ENCODE measurements around the gene CRELD2.

Gene CRELD2

GRCh38 chr22:49889071-49889470 lies 29.4 kb upstream of the CRELD2 start:
- DNase-seq, result no peak

GRCh38 chr22:49892226-49892899 lies 26.1 kb upstream of the CRELD2 start:
- DNase-seq, result no peak

- no peak for DNase-seq
These were observed 25.4 kb upstream of the CRELD2 start for GRCh38 chr22:49893025-49893424.

- DNase-seq, result no peak
These were observed 23.9 kb upstream of the CRELD2 start for GRCh38 chr22:49894322-49895054.

- no peak for DNase-seq
These were observed 22.2 kb upstream of the CRELD2 start for GRCh38 chr22:49896201-49896600.

GRCh38 chr22:49897015-49897684 lies 21.3 kb upstream of the CRELD2 start:
- DNase-seq, result no peak

- DNase-seq, result no peak
These were observed 18.9 kb upstream of the CRELD2 start for GRCh38 chr22:49899530-49899929.

- DNase-seq, result no peak
These were observed 17.8 kb upstream of the CRELD2 start for GRCh38 chr22:49900441-49901230.

GRCh38 chr22:49901457-49901856 lies 17.0 kb upstream of the CRELD2 start:
- no peak for DNase-seq

GRCh38 chr22:49903322-49904039 lies 15.0 kb upstream of the CRELD2 start:
- no peak for DNase-seq

- DNase-seq, result no peak
These were observed 14.4 kb upstream of the CRELD2 start for GRCh38 chr22:49904040-49904369.

GRCh38 chr22:49905465-49905864 lies 13.0 kb upstream of the CRELD2 start:
- DNase-seq, result no peak

- no peak for DNase-seq
These were observed 12.2 kb upstream of the CRELD2 start for GRCh38 chr22:49906071-49906798.

GRCh38 chr22:49906799-49907290 lies 11.6 kb upstream of the CRELD2 start:
- DNase-seq, result no peak

GRCh38 chr22:49907807-49908206 lies 10.6 kb upstream of the CRELD2 start:
- no peak for DNase-seq

GRCh38 chr22:49909476-49910205 lies 8.8 kb upstream of the CRELD2 start:
- DNase-seq, result no peak

- no peak for DNase-seq
These were observed 7.9 kb upstream of the CRELD2 start for GRCh38 chr22:49910229-49911155.

- DNase-seq, result no peak
These were observed 6.4 kb upstream of the CRELD2 start for GRCh38 chr22:49911881-49912625.

GRCh38 chr22:49913026-49913425 lies 5.4 kb upstream of the CRELD2 start:
- DNase-seq, result no peak
